Measurements from ENCODE around the gene ERN1.

GRCh38 chr17:64040206-64040605, 89.7 kb downstream of the ERN1 start:
- TF ChIP-seq CTCF (IDR thresholded peaks at IDR 0.05): no peak
- no peak for TF ChIP-seq POLR2A (IDR thresholded peaks at IDR 0.05)

All from body of pancreas (tissue), 4 donors.